Right lung (tissue), 5 donors: ENCODE measurements around the gene EMC10. TPM values are rescaled to one million over a fixed set of nuclear protein-coding genes. Genes with fewer than 3 reads are reported as not detected.
"Not testable (repeated sequence)": the region's sequence is repeated elsewhere in the genome, so short reads cannot be mapped to it uniquely, and the experiment has no call there.

Experiments
- DNase-seq, 2 donors: peaks; one replicate each; pipeline ENCODE4 v3.0.0-alpha.2; 2013
- polyA plus RNA-seq, 5 donors: library from polyadenylated mRNA; unstranded; fragments of 120-200 nt; gene quantifications; one replicate each; pipeline versions ENCODE4 v1.2.1 to v1.2.3, GENCODE V29; 2013; ENCODE audit warnings: inconsistent platforms in 1 of 5, low replicate concordance in 1 of 5; ENCODE audit not compliant: insufficient read length in 5 of 5, insufficient read depth in 1 of 5

EMC10 gene
- polyA plus RNA-seq, 5 donors: 64.4 to 124 (median 87.2) TPM

GRCh38 chr19:50512999-50513745, 36.9 kb downstream of the EMC10 start:
- DNase-seq: no peak

DNA sequence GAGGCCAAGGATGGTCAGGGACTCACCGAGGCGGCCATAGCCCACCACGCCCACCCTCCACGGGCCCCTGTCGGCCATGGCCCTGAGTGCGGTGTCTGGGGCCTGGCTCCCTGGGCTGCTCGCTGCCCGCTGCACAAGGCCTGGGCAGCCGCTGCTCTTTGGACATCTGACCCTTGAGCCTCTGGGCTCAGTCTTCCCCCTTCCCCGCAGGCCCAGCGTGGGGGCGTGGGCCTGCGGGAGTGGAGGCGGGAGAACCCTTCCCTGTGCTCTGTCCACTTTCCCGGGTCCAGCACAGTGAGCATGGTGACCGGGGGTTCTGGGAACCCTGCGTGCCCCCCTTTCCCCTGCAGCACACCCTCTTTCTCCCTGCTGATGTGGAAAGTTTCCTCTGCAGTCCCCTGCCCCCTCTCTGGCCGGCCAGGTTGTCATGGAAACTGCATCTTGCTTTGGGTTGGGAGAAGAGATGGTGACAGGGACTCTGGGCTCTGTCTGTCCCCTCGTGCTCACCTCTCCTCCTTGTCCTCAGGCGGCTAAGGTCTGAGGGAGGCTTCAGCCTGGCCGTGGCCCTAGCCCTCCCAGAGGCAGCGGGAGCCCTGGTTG, 37.5 kb downstream of the EMC10 start, which contains the start of gene ASPDH:
TSS of gene ASPDH (minus strand) at position 168 of the 600 bp plus-strand sequence. CDS start at position 78, 90 bp downstream.
- no peak for DNase-seq

GRCh38 chr19:50514346-50515167, 38.2 kb downstream of the EMC10 start:
- no peak for DNase-seq

- DNase-seq: no peak
These were observed 38.9 kb downstream of the EMC10 start for GRCh38 chr19:50515168-50515561.

DNA sequence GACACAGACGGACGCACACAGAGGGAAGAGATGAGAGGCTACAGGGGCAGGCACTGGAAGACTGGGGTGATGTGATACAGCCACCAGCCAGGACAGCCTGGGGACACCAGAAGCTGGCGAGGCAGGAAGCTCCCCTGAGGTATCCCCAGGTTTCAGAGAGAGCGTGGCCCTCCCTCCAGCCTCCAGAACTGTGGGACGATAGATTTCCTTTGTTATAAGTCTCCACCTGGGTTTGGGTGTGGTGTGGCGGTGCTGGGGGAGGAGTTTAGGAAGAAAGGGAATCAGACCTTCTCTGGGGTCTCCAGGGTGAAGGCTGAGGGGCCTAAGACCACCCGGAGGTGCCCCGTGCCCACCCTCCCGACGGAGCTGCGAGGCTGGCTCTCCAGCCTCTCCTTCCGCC, 40.1 kb downstream of the EMC10 start:
- no peak for DNase-seq

GRCh38 chr19:50516964-50517703, 40.8 kb downstream of the EMC10 start:
- DNase-seq: no peak

DNA sequence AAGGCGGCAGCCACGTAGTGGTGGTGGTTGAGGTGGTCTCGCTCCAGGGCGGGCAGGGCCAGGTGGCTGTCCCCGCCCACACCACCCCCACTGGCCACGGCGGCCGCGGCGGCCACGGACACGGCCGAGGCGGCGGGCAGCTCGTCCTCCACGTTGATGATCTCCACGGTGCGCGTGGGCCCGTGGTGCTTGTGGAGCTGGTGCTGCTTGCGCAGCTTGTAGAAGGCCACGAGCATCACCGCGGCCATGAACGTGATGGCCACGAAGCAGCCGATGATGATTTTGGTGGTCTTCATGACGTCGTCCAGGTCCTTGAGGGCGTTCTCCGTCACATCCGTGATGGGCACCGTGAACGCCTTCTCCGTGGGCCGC, 41.4 kb downstream of the EMC10 start:
- no peak for DNase-seq

DNA sequence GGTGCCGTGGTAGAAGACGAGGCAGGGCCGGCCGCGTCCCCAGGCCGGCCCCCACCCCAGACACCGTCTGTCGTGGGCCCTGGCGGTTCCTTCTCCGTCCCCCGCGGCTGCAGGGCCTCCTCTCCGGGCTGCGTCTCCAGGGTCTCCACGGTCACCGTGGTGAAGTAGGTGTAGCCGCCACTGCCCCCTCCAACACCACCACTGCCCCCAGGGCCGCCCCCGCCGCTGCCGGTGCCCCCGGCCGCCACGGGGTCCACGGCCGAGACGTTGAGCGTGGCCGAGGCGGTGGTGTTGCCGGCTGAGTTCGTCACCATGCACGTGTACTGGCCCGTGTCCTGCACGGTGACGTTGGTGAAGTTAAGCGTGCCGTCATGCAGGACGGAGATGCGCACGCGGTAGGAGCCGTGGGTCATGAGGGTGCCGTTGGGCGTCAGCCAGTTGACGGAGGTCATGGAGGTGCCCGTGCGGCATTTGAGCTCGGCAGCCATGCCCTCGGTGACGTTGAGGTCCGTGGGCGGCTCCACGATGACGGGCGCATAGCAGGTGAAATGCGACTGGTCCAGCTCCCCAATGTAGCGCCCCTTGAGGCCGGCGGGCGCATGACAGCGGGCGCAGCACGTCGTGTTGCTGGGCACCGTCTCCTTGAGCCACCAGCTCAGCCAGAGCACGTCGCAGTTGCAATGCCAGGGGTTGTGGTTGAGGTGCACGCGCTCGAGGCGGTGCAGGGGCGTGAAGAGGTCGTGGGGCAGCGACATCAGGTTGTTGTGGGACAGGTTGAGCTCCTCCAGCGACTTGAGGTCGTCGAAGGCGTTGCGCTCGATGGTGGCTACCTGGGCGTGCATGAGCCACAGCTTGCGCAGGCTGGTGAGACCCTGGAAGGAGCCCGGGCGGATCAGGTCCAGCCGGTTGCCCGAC, 42.0 kb downstream of the EMC10 start:
- no peak for DNase-seq

DNA sequence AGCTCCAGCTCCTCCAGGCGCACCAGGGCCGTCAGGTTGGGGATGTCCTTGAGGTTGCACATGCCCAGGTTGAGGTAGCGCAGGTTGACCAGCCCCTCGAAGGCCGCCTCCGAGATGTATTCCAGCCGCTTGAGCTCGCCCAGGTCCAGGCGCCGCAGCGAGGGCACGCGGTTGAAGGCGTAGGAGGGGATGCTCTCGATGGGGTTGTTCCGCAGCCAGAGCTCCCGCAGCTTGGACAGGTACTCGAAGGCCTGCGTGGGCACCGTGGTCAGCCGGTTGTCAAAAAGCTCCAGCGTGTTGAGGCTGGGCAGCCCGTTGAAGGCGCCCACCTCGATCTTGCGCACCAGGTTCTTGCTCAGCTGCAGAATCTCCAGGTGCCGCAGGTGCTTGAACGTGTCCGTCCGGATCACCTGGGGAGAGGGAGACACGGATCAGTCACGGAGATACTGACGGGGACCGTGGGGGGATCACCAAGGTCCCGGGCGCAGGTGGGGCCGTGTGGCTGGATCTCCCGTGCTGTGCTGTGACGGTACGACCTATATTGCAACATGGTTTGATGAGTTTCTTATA, 42.8 kb downstream of the EMC10 start:
- DNase-seq: no peak

- no peak for DNase-seq
These were observed 44.6 kb downstream of the EMC10 start for GRCh38 chr19:50520822-50521465.

DNA sequence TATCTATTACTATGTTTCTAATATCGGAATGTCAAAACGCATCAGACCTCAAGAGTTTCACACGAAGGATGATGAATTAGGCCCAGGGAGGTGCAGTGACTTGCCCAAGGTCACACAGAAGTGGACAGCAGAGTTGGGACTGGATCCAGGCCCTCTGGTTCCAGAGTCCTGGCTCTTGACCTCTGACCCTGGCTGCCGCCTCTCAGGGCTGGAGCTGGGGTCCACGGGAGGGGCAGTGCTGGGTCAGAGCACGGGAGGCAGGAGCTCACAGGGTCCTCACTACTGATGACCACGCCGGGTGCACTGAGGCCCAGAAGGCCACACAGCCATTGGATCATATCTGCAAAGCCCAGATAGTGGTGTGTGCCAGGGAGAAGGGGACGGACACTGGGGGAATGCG, 46.6 kb downstream of the EMC10 start:
- DNase-seq: no peak

- not testable (repeated sequence) for DNase-seq
These were observed 51.7 kb downstream of the EMC10 start for GRCh38 chr19:50528052-50528451.

DNA sequence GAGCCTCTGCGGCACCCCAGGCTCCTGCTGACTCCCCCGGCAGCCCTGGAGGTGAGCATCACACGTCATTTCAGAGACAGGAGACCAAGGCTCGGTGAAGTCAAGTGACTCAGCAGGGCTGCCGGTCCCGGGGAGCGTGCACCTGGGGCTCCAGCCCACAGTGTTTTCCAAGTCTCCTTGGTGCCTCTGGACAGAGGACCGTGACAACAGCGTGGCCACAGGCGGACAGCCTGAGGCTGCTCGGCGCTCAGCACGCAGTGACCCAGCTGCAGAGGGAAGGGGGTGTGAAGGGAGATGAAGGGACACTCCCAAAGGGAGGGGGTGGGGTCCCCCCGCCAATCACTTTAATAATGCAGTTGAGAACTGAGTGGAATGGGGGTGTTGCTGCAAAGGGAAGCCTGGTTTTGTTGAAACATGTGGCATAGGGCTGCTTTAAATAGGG, 54.9 kb downstream of the EMC10 start:
- no peak for DNase-seq

- DNase-seq: no peak
These were observed 56.6 kb downstream of the EMC10 start for GRCh38 chr19:50532952-50533351.

DNA sequence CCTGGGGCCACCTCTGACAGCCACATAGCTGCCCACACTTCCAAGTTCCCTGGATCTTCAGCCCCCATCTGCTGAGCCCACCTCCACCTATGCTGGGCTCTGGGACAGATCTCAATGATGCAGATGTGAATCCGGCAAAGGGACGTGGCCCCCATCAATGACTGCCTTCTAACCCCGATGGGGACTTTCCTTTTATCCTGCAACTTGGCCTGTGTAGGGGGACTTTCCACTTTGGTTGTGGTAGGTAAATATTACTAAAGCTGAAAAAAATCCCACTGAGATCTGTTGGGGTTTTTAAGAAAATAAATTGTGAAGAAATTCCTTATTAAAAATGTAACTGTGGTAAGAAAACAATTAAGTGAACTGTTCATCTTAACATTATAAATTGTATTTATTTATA, 58.2 kb downstream of the EMC10 start:
- no peak for DNase-seq

DNA sequence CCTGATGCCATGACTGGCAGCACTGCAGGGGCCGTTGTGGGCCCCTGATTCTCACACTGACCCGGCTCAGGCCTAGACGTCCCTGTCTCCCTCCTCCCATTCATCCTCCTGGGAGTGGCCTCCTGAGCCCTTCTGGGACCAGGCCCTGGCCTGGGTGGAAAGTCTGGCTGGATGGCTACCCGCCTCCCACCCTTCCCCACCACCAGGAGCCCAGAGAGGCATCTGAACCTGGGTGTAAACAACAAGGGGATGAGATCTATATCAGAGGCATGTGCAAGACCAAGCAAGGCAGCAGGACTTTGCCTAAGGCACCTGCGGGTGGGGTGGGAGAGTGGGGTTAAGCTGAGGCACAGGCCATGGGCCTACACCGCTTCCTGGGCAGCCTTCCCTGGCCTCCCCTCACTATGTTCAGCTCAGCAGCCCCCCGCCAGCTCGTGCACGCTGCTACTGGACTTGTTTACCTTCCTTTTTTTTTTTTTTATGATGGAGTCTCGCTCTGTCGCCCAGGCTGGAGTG, 59.4 kb downstream of the EMC10 start:
- DNase-seq: no peak

DNA sequence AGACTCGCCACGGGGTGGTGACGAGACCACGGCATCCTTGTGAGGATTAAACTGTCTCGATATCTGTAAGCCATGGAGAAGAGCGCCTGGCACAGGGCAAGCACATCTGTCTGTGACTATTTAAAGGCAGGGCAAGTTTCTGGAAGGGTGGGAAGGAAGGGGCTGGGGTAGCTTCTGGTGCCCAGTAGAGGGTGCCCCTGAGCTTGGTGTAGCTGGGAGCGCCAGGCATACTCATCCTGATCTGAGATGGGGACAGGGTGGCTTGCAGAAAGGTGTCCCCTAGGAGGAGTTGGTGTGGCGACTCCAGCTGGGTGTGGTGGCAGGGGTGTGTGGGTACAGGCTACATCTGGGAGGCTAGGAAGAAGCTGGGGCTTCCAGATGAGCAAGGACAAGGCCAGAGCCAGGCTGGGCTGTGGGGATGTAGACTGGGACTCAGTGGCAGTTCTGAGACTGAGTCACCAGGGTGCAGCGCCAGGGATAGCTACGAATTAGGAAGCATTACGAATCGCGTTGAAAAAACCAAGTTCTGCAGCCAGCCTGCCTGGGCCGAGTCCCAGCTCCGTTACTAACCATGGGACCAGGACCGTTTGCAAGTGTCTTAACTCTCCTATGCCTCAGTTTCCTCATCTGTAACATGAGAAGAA, 60.5 kb downstream of the EMC10 start:
- no peak for DNase-seq

GRCh38 chr19:50537306-50537685, 61.0 kb downstream of the EMC10 start:
- DNase-seq: no peak

GRCh38 chr19:50537769-50538230, 61.5 kb downstream of the EMC10 start:
- DNase-seq: peak; percentile 38 to 47
